Pericardium fibroblast (primary cell): ENCODE data around the gene VAPA. TPM values are rescaled to one million over a fixed set of nuclear protein-coding genes. Genes with fewer than 3 reads are reported as not detected.

Experiments
- total RNA-seq: library from RNA; depleted of rRNA; stranded (reverse); fragments of >200 nt; gene quantifications from 2 replicates; pipeline ENCODE4 v1.2.3, GENCODE V29; 2015

The VAPA gene, protein sequence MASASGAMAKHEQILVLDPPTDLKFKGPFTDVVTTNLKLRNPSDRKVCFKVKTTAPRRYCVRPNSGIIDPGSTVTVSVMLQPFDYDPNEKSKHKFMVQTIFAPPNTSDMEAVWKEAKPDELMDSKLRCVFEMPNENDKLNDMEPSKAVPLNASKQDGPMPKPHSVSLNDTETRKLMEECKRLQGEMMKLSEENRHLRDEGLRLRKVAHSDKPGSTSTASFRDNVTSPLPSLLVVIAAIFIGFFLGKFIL
- 162 and 184 TPM in 2 replicates for total RNA-seq

DNA sequence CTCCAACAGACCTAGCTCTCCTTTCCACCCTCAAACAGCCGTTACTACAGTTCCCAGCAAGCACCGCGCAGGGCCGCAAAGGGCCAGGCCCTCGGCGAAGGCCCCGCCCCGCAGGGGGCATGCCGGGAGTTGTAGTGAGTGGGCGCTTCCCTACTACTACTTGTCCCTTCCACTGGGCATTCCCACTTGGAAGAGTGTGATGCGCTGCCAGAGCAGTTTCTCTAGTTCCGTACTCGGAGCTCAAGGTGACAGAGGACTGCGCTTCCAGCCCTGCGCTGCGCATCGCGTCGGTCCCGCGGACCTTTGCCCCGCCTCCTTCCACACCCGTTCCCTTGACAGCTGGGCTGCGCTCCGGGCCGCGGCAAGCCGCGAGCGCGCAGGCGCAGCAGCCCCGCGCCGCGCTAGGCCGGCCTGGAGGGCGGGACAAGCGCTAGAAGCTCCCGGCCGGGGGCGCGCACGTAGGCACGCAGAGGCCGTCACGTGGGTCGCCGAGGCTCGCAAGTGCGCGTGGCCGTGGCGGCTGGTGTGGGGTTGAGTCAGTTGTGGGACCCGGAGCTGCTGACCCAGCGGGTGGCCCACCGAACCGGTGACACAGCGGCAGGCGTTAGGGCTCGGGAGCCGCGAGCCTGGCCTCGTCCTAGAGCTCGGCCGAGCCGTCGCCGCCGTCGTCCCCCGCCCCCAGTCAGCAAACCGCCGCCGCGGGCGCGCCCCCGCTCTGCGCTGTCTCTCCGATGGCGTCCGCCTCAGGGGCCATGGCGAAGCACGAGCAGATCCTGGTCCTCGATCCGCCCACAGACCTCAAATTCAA, at the start of gene VAPA:
VAPA (plus strand) TSS at position 491 of the 808 bp plus-strand sequence; CDS start at position 732, 241 bp downstream.

DNA sequence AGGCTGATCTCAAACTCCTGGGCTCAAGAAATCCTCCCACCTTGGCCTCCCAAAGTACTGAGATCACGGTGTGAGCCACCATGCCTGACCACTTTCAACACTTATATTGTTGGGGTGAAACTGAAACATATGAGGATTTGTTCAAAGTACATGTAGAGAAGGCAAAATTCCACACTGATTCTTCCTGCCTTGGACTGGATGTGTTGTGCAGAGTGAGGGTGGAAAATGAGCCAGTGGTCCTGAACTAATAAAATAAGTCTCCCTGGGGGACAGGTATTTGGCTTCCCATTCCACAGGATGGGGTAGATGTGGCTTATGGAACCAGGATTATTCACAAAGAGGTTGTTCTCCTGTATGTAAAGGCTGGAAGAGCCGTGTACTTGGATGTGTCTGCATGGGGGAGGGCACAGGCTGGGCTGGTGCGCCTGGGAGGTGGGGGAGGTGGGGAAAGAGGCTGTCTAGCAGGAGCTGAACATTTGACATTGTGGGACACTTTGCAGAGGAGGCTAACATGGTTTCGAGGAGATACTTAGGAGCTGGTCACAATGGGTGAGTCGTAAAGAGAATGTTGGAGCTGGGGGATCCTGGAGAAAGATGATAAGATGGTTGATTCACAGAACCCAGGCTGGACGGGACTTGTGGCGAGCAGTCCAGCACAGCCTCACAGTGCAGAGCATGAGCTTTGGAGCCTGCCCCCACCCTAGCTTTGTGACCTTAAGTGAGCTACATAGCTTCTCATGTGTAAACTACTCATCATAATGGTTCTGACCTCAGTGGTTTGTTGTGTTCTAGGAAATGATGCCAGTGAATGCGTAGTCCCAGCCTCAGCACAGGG, 28.4 kb upstream of the VAPA start, which contains the start of gene TXNDC2:
TXNDC2 (plus strand) TSS at position 804 of the 835 bp plus-strand sequence. CDS start 708 bp downstream, outside the sequence.

Other genes starting within 250 kb of the VAPA start
- 49.5 and 74.7 TPM in 2 replicates for gene RAB31, start 205.7 kb upstream of the VAPA start, total RNA-seq
- gene TXNDC2, start 28.0 kb upstream of the VAPA start, total RNA-seq: 0.12 TPM in 1 of 2 replicates, not detected in the other